ENCODE results near the gene ARMC7. TPM values are rescaled to one million over a fixed set of nuclear protein-coding genes. Genes with fewer than 3 reads are reported as not detected.

The ARMC7 gene
- total and polyA plus RNA-seq, 2 donors (not counting 1 experiment from before 2014, with no cell fraction given), result 3.1 to 5.9 TPM

DNA sequence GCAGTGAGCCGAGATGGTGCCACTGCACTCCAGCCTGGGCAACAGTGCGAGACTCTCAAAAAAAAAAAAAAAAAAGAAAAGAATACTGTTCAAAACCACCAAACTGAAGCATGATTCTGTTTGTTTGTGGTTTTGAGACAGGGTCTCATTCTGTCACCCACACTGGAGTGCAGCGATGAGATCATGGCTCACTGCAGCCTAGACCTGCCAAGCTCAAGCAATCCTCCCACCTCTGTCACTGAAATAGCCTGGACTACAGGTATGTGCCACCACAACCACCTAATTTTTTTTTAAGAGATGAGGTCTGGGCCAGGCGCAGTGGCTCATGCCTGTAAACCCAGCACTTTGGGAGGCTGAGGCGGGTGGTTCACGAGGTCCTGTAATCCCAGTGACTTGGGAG lies 68.7 kb downstream of the ARMC7 start:
- peaks cover 9% of the 10 kb centered on the region for H3K36me3 ChIP-seq (ENCODE audit: control insufficient read depth, insufficient read depth, low read length)
- DNase-seq (ENCODE audit: low read depth in 2 of 2), result no peak

More for the DNA sequence above, 68.7 kb downstream of the ARMC7 start:
- H3K9me3 ChIP-seq (ENCODE audit: control insufficient read depth, insufficient read depth, low read depth, low read length), result no peaks in the 10 kb centered on the region
- no peak overlapping the region for H3K4me2 ChIP-seq (ENCODE audit: extremely low read depth, insufficient read depth, low read length)
- TF ChIP-seq, protein P1, sequence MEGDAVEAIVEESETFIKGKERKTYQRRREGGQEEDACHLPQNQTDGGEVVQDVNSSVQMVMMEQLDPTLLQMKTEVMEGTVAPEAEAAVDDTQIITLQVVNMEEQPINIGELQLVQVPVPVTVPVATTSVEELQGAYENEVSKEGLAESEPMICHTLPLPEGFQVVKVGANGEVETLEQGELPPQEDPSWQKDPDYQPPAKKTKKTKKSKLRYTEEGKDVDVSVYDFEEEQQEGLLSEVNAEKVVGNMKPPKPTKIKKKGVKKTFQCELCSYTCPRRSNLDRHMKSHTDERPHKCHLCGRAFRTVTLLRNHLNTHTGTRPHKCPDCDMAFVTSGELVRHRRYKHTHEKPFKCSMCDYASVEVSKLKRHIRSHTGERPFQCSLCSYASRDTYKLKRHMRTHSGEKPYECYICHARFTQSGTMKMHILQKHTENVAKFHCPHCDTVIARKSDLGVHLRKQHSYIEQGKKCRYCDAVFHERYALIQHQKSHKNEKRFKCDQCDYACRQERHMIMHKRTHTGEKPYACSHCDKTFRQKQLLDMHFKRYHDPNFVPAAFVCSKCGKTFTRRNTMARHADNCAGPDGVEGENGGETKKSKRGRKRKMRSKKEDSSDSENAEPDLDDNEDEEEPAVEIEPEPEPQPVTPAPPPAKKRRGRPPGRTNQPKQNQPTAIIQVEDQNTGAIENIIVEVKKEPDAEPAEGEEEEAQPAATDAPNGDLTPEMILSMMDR (conservative IDR thresholded peaks at IDR 0.05 in 1 of 2, IDR thresholded peaks at IDR 0.05 in 1 of 2; ENCODE audit: low read depth in 1 of 2, low read length in 2 of 2), result no peak
- no peak for TF ChIP-seq EZH2 (IDR thresholded peaks at IDR 0.05; ENCODE audit: low read length, missing control alignments)
- H3K4me1 ChIP-seq (ENCODE audit: control insufficient read depth, extremely low read depth, insufficient read depth, low read length), result no peaks in the 10 kb centered on the region
- H3K27me3 ChIP-seq (ENCODE audit: control insufficient read depth, insufficient read depth, low read length), result no peaks in the 10 kb centered on the region
- H2AFZ ChIP-seq (ENCODE audit: low read length), result no peak overlapping the region
- H3K9ac ChIP-seq (ENCODE audit: insufficient read depth, low read length), result no peak overlapping the region
- peaks cover 4% of the 10 kb centered on the region for H4K20me1 ChIP-seq (ENCODE audit: control insufficient read depth, extremely low read depth, insufficient read depth, low read length)
- H3K4me3 ChIP-seq (replicated peaks in 1 of 4; ENCODE audit: control extremely low read depth in 1 of 4, insufficient read depth in 1 of 4, low read depth in 3 of 4, low read length in 4 of 4), result no peak overlapping the region
- no peak overlapping the region for H3K27ac ChIP-seq (ENCODE audit: insufficient read depth, low read length)
- peaks cover 69% of the 10 kb centered on the region for H3K79me2 ChIP-seq (ENCODE audit: control insufficient read depth, insufficient read depth, low read length)

Other genes with a start within 250 kb of the ARMC7 start
- gene FDXR, start 237.0 kb upstream of the ARMC7 start, total RNA-seq, result 49.1 and 71.0 TPM in 2 replicates
- 6.8 and 11.0 TPM in 2 replicates for gene FDXR, start 237.0 kb upstream of the ARMC7 start, polyA plus RNA-seq
- gene FADS6, start 216.3 kb upstream of the ARMC7 start, total RNA-seq, result not detected in 2 replicates
- gene FADS6, start 216.3 kb upstream of the ARMC7 start, polyA plus RNA-seq, result not detected in 2 replicates
- under 0.01 TPM in 1 of 2 replicates, not detected in the other for gene USH1G, start 186.7 kb upstream of the ARMC7 start, total RNA-seq
- not detected in 2 replicates for gene USH1G, start 186.7 kb upstream of the ARMC7 start, polyA plus RNA-seq
- not detected in 2 replicates for gene OTOP2, start 185.7 kb upstream of the ARMC7 start, total RNA-seq
- not detected in 2 replicates for gene OTOP2, start 185.7 kb upstream of the ARMC7 start, polyA plus RNA-seq
- not detected in 2 replicates for gene OTOP3, start 174.1 kb upstream of the ARMC7 start, total RNA-seq
- not detected in 2 replicates for gene OTOP3, start 174.1 kb upstream of the ARMC7 start, polyA plus RNA-seq
- under 0.01 and 0.17 TPM in 2 replicates for gene HID1, start 137.2 kb upstream of the ARMC7 start, total RNA-seq
- 0.23 and 0.27 TPM in 2 replicates for gene HID1, start 137.2 kb upstream of the ARMC7 start, polyA plus RNA-seq
- 6.7 and 12.2 TPM in 2 replicates for gene CDR2L, start 122.3 kb upstream of the ARMC7 start, total RNA-seq
- gene CDR2L, start 122.3 kb upstream of the ARMC7 start, polyA plus RNA-seq, result 8.5 and 9.7 TPM in 2 replicates
- gene MRPL58, start 97.3 kb upstream of the ARMC7 start, total RNA-seq, result 26.5 and 35.2 TPM in 2 replicates
- gene MRPL58, start 97.3 kb upstream of the ARMC7 start, polyA plus RNA-seq, result 49.1 and 60.8 TPM in 2 replicates
- gene ATP5PD, start 63.0 kb upstream of the ARMC7 start, total RNA-seq, result 258 and 317 TPM in 2 replicates
- 442 and 521 TPM in 2 replicates for gene ATP5PD, start 63.0 kb upstream of the ARMC7 start, polyA plus RNA-seq
- gene KCTD2, start 62.7 kb upstream of the ARMC7 start, total RNA-seq, result 17.5 and 17.7 TPM in 2 replicates
- gene KCTD2, start 62.7 kb upstream of the ARMC7 start, polyA plus RNA-seq, result 29.5 and 35.8 TPM in 2 replicates
- 3.6 and 8.4 TPM in 2 replicates for gene SLC16A5, start 22.0 kb upstream of the ARMC7 start, total RNA-seq
- gene SLC16A5, start 22.0 kb upstream of the ARMC7 start, polyA plus RNA-seq, result 1.5 and 2.4 TPM in 2 replicates
- 25.7 and 29.9 TPM in 2 replicates for gene NT5C, start 21.8 kb downstream of the ARMC7 start, total RNA-seq
- gene NT5C, start 21.8 kb downstream of the ARMC7 start, polyA plus RNA-seq, result 18.6 and 21.6 TPM in 2 replicates
- gene JPT1, start 44.5 kb downstream of the ARMC7 start, total RNA-seq, result 51.9 and 78.8 TPM in 2 replicates
- gene JPT1, start 44.5 kb downstream of the ARMC7 start, polyA plus RNA-seq, result 142 and 271 TPM in 2 replicates
- gene SUMO2, start 73.0 kb downstream of the ARMC7 start, total RNA-seq, result 109 and 122 TPM in 2 replicates
- 190 and 191 TPM in 2 replicates for gene SUMO2, start 73.0 kb downstream of the ARMC7 start, polyA plus RNA-seq
- 18.5 and 21.3 TPM in 2 replicates for gene NUP85, start 95.7 kb downstream of the ARMC7 start, total RNA-seq
- gene NUP85, start 95.7 kb downstream of the ARMC7 start, polyA plus RNA-seq, result 29.6 and 49.1 TPM in 2 replicates
- 8.0 and 13.0 TPM in 2 replicates for gene GGA3, start 151.6 kb downstream of the ARMC7 start, total RNA-seq
- 14.4 and 21.8 TPM in 2 replicates for gene GGA3, start 151.6 kb downstream of the ARMC7 start, polyA plus RNA-seq
- gene MRPS7, start 151.9 kb downstream of the ARMC7 start, total RNA-seq, result 44.7 and 51.5 TPM in 2 replicates
- 44.2 and 62.8 TPM in 2 replicates for gene MRPS7, start 151.9 kb downstream of the ARMC7 start, polyA plus RNA-seq
- gene MIF4GD, start 161.3 kb downstream of the ARMC7 start, total RNA-seq, result 5.6 and 6.3 TPM in 2 replicates
- 10.3 and 11.4 TPM in 2 replicates for gene MIF4GD, start 161.3 kb downstream of the ARMC7 start, polyA plus RNA-seq
- gene SLC25A19, start 179.5 kb downstream of the ARMC7 start, total RNA-seq, result 7.4 and 9.7 TPM in 2 replicates
- 5.1 and 8.4 TPM in 2 replicates for gene SLC25A19, start 179.5 kb downstream of the ARMC7 start, polyA plus RNA-seq